Glomerular visceral epithelial cell (primary cell): ENCODE results near the gene HORMAD1.
"Not testable (repeated sequence)": the region's sequence is repeated elsewhere in the genome, so short reads cannot be mapped to it uniquely, and the experiment has no call there.

Experiments used
- DNase-seq: peaks from one replicate; pipeline ENCODE4 v3.0.0-alpha.2; 2016; ENCODE audit errors: extremely low spot score

HORMAD1 gene

DNA sequence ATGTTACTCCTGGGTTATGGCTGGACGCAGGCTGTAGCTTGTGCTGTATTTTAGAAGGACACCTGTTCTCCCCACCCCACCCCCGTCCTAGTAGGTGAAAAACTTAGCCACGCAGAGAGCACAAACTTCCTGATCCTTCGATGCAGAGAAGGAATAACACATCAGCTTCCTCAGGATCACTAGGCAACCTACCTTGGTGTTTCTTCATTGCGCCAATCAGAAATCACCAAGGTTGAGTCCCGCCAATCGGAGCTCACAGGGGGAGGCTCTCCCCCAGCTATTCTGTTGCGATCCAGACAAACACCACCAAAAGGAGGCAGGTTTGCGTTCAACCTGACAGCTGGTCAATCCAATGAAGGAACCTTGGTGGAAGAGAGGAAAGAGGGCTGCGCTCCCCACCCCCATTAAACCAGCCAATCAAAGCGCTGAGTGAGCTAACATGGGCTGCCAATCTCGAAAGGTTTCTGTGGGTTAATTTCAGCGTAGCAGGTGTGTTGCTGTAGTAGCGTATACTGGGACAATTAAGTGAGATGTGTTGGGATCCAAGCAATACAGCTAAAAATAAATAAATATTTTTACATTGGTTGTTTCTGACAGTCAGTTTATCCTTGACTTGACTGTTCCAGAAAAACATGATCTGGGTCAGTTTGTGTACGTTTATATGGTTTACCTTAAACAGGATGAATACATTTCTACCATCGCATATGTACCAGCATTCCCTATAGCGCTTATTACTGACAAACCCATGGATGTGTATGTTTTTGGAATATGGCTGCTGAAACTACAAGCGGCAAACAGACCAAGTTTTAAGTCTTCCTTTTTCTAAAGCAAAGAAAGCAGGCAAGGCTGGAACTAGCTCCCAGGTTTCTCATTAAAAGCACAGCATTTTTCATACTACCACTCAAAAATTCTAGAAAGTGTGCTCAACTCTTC is 23.4 kb downstream of the HORMAD1 start, which contains the start of gene GOLPH3L:
TSS of gene GOLPH3L (minus strand) at position 160 of the 933 bp plus-strand sequence. CDS start 2,316 bp downstream, outside the sequence.
- DNase-seq, result peak; percentile 99

DNA sequence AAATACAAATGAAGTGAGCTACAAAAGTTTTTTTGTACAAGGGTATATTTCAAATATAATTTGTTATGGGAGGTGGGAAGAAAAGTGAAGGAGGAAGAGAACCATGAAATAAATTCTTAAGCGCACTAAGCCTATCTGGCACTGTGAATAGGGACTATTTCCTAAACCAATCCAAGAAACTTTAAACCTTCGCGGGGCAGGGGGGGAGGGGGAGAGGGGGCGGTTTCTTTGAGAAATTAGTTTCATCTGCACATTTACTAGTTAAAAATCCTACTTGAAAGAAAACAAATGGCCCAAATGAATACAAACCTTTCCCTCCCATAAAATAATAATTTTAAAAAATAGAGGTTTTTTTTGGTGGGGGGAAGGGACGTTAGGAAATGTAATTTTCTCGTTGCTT is 24.1 kb downstream of the HORMAD1 start:
- DNase-seq, result peak; percentile 10

DNA sequence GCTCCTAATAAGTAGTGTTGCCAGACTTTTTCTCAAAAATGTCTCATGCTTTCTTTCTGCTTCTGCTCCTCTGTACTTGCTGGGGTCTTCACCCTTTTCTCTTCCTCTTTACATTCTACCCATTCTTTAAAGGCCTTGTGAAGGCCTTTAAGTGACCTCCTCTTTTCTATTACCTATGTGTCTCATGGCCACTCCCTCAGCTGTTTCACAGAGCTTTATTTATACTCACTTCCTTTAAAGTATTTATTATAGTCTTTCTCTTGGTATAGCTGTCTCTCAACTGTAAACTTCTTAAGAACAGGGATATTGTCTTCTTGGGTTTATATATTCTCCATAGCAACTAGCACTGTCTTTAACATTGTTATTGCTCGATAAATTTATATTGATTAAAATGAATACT is 24.5 kb downstream of the HORMAD1 start:
- DNase-seq, result peak; percentile 11

DNA sequence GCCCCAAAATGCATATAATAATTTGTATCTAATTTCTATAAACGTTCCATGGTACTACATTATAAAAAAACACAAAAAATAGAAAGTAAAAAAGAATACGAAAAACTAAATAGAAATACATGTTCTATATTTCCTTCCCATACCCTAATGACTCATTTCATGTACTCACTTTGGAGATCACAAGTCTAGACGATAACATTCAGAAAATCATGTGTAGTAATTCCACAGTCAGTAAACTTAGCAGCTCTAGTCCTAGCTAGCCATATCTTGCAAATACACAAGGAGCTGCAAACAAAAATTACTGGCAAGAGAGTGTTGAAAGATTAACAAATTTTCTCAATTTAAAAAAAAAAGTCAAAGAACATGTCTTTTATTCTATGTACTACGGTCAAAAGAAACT is 25.1 kb downstream of the HORMAD1 start:
- no peak for DNase-seq

DNA sequence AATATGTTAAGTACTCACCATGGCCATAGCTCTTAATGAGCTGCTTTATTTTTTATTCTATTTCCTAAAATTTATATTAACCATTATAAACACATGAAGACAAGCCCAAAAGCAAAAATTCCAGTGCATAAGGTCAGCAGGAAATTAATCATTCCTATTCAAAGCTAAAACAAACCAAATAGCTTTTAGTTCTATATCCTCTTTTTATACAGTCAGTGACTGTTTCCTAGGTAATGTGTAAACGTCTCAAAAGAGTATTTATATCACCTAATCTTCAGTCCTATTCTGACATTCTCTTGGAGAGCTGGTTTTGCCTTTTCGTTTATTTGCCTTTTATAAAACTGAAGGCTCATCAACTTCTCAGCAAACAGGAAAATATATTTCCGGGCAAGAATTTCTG is 28.0 kb downstream of the HORMAD1 start:
- no peak for DNase-seq

DNA sequence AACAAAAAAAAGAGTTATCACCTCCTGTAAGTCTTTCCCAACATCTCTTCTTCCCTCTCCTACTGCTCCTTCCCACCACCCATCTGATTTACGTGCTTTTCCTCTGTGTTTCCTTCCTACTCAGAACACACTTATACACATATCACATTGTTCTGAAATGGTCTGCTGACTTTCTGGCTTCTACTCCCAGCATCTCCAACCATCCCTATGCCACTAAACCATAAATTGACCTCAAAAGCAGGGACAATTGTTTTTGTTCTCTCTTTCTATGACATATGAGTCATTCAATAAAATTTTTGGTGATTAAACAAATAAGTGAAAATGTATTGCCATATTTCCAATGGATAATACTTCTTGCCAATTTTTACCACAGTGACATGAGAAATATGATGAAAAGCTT is 31.9 kb downstream of the HORMAD1 start:
- DNase-seq, result no peak

DNA sequence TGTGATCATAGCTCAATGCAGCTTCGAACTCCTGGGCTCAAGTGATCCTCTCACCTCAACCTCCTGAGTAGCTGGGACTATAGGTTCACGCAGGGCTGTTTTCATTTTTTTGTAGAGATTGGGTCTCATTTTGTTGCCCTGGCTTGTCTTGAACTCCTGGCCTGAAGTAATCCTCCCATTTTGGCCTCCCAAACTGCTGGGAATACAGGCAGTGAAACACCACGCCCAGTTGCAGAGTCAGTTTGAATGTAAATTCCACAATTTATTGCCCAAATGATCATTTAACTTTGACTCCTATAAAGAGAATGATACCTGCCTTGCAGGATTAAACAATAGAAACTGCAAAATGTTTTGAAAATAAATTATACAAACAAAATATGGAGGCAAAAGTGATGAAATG is 34.4 kb downstream of the HORMAD1 start:
- DNase-seq, result no peak

DNA sequence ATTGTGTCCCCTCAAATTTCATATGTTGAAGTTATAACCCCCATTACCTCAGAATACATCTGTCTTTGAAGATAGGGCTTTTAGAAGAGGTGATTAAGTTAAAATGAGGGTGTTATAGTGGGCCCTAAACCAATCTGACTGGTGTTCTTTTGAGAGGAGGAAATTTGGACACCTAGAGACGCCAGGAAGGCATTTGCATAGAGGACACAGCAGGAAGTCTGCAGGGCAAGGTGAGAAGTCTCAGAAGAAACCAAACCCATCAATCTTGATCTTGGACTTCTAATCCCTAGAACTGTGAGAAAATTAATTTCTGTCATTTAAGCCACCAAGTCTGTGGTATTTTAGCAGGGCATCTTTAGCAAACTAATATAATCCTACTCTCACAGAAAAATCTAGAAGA is 36.8 kb downstream of the HORMAD1 start:
- DNase-seq, result no peak

DNA sequence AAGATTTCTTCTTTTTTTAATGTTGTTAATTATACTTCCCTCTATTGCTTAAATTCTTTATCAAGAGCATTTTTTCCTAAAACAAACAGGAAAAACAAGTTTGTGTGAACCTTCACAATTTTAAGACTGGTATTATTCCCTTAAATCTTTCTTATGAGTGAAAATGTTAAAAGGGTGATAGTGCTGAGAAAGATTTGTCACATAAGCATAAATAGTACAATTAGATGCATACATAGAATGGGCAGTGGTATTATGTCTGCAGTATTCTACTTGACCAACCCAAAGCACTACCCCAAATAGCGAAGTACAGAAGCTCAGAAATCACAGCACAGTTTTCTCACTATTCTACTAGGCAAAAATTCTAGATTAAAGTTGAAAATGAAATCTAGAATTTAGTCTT is 41.7 kb downstream of the HORMAD1 start:
- no peak for DNase-seq

DNA sequence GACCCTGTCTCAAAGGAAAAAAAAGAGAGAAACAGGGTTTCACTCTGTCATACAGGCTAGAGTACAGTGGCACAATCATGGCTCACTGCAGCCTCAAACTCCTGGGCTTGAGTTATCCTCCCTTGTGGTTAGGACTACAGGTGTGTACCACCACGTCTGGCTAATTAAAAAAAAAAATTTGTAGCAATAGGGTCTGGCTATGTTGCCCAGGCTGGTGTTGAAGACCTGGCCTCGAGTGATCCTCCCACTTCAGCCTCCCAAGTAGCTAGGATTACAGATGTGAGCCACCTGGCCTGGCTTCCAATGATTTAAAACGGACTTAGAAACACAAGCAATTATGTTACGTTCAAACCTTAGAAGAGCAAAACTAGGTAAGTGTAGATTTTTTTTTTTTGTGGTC is 45.8 kb downstream of the HORMAD1 start:
- DNase-seq, result no peak

DNA sequence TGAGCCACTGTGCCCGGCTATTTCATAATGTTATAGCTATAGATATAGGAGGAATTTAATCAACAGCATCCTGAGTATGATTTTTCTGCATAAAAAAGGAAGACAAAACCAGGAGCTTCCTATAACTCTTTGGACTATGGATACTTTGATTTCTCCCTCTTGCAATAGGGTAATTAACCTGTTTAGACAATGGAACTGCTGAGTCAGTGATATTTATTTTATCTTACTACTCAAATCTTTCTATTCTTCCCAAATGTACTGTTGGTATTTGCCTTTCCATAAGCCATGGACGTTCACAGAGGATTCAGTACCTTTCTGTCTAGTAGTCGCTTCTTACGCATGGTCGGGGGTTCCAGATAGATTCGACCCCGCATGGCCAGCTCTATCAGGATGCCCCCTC is 57.4 kb downstream of the HORMAD1 start:
- DNase-seq, result no peak

DNA sequence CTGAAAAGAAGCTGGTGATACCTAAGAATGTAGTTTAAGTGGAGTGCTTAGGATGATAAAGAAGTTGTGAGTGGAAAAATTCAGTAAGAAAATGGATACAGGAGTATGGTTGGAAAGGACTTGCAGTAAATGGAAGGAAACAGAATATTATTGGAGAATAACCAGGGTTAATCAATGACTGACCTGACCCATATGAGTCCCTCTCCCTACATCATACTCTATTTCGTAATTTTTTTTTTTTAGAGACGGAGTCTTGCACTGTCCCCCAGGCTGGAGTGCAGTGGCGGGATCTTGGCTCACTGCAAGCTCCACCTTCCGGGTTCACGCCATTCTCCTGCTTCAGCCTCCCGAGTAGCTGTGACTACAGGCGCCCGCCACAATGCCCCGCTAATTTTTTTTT is 57.9 kb downstream of the HORMAD1 start:
- DNase-seq, result no peak

DNA sequence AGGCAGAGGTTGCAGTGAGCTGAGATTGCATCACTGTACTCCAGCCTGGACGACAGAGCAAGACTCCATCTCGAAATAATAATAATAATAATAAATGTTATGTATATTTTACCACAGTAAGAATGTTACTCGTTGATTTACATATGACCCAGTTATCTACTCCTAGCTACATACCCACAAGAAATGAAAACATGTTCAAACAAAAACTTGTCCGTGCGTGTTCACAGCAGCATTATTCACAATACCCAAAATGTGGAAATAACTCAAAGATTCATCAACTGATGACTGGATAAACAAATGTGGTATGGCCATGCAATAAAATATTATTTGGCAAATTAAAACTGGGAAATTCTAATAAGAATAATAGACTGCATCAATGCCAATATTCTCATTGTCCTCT is 59.5 kb downstream of the HORMAD1 start:
- DNase-seq, result no peak

DNA sequence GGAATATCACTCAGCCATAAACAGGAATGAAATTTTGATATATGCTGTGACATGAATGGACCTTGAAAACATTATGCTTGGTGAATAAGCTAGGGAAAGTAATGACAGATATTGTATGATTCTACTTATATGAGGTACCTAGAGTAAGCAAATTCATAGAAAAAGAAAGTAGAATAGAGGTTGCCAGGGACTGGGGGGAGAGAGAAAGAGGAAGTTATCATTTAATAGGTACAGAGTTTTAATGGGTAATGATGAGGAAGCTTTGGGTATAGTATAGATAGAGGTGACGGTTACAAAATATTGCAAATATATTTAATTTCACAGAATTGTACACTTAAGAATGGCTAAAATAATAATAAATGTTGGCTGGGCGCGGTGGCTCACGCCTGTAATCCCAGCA is 60.1 kb downstream of the HORMAD1 start:
- DNase-seq, result no peak

DNA sequence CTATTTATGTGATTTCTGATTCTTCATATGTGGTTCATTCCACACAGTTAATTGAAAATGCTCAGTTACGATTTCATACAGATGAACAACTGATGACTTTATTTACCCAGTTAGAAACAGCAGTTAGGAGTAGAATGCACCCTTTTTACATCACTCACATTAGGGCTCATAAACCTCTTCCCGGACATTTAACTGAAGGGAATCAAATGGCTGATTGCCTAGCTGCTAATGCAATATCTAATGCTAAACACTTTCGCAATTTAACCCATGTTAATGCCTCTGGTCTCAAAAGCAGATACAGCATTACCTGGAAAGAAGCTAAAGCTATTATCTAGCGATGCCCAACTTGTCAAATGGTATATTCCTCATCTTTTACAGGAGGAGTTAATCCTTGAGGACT is 63.6 kb downstream of the HORMAD1 start:
- DNase-seq, result not testable (repeated sequence)

DNA sequence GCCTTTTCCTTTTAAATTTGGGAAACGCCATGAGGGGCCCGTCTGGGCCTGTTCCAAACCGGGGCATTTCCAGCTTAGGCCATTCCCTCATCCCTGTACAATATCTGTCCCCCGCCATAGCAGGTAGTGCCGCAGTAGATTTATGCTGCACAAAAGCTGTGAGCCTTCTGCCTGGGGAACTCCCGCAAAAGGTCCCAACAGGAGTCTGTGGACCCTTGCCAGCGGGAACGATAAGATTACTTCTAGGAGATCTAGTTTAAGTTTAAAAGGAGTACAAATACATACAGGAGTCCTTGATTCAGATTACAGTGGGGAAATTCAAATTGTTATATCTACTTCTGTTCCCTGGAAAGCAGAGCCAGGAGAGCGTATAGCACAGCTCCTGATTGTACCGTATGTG is 66.1 kb downstream of the HORMAD1 start:
- not testable (repeated sequence) for DNase-seq

DNA sequence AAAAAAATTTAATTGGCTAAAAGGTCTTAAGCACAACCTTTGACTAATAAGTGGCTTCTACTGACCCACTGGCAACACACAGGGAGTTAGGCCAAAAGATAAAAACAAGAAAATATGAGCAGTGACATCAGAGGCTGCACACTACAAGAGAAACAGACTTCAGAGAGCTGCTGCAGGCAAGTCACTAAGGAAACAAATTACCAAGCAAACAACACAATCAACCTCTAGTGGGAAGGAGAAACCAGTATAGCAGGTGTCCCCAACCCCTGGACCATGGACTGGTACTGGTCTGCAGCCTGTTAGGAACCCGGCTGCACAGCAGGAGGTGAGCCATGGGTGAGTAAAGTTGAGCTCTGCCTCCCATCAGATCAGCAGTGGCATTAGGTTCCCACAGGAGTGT is 70.5 kb downstream of the HORMAD1 start:
- DNase-seq, result no peak

DNA sequence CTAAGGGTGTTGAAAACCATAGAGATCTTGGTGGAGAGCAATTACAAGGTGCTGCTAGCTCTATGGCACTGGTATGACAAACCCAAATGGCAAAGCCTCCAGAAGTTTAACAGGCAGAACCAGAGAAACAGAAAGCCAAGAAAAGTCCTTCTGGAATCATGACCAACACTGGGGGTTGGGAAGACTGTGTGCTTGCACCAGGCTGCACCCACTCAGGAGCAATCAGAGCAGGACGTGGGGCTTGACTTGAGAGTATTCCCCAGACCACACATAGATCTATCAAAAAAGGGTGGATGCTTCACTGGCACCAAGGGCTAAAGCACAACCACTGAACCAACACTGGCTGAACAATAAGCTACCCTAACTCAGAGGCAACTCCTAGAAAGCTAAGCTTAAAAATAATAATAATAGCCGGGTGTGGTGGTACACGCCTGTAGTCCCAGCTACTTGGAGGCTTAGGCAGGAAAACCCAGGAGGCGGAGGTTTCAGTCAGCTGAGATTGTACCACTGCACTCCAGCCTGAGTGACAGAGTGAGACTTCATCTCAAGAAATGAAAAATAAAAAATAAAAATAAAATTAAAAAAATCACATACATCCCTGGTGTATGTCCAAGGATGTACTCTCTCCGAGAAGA is 71.1 kb downstream of the HORMAD1 start:
- DNase-seq, result no peak
